ENCODE results near the gene SLC41A3.

Gene SLC41A3

GRCh38 chr3:126119008-126119675, 35.2 kb upstream of the SLC41A3 start:
- DNase-seq, result no peak

GRCh38 chr3:126118591-126118990, 34.7 kb upstream of the SLC41A3 start:
- no peak for DNase-seq

GRCh38 chr3:126117786-126118185, 33.9 kb upstream of the SLC41A3 start:
- DNase-seq, result no peak

- DNase-seq, result no peak
Measured at GRCh38 chr3:126117212-126117611, 33.3 kb upstream of the SLC41A3 start.

- DNase-seq, result no peak
Measured at GRCh38 chr3:126116526-126116925, 32.6 kb upstream of the SLC41A3 start.

- no peak for DNase-seq
Measured at GRCh38 chr3:126114443-126115386, 30.8 kb upstream of the SLC41A3 start.

- DNase-seq, result no peak
Measured at GRCh38 chr3:126113733-126114442, 30.0 kb upstream of the SLC41A3 start.

GRCh38 chr3:126113238-126113555, 29.3 kb upstream of the SLC41A3 start:
- no peak for DNase-seq

- no peak for DNase-seq
Measured at GRCh38 chr3:126112531-126113237, 28.8 kb upstream of the SLC41A3 start.

- no peak for DNase-seq
Measured at GRCh38 chr3:126111566-126112475, 27.9 kb upstream of the SLC41A3 start.

GRCh38 chr3:126111126-126111551, 27.2 kb upstream of the SLC41A3 start:
- no peak for DNase-seq

- no peak for DNase-seq
Measured at GRCh38 chr3:126110431-126111125, 26.7 kb upstream of the SLC41A3 start.

- no peak for DNase-seq
Measured at GRCh38 chr3:126109880-126110235, 25.9 kb upstream of the SLC41A3 start.

GRCh38 chr3:126109146-126109879, 25.4 kb upstream of the SLC41A3 start:
- DNase-seq, result no peak

- no peak for DNase-seq
Measured at GRCh38 chr3:126108676-126109050, 24.7 kb upstream of the SLC41A3 start.

GRCh38 chr3:126107957-126108675, 24.2 kb upstream of the SLC41A3 start:
- DNase-seq, result no peak

- no peak for DNase-seq
Measured at GRCh38 chr3:126107203-126107939, 23.4 kb upstream of the SLC41A3 start.

GRCh38 chr3:126106336-126107202, 22.6 kb upstream of the SLC41A3 start:
- DNase-seq, result no peak

All from activated CD4-positive, alpha-beta T cell treated with anti-CD3 and anti-CD28 coated beads, Interleukin-2, amount 50 U/mL, for 4 hours (primary cell).